Measurements from ENCODE around the gene LGALS9.

DNA sequence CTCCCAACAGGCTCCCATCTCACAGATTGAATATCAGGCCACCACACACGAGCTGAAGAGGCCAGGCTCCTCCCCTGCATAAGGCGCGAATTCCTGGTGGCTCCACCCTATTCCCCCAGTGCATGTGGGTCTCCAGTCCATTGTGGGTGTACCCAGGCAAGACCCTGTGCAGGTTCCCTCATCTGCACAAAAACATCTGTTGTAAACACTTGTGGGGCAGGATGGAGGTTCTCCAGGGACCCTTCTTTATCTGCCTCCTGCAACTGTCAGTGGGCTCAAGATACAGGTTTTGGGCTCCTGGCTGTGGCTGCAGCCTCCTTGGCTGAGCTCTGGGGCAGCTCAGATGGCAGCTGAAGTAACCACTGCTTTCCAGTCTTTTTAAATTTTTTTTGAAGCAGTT is 17.6 kb upstream of the LGALS9 start:
- TF ChIP-seq EZH2 (IDR thresholded peaks at IDR 0.05) (no peak), POLR2AphosphoS5 (IDR thresholded peaks at IDR 0.05; ENCODE audit: borderline replicate concordance, low read depth, low read length) (no peak), FOXP2 (optimal IDR thresholded peaks at IDR 0.05; ENCODE audit: control extremely low read depth, extremely low read length, insufficient read depth) (no peak)

Data from SK-N-MC (cell line).